Endothelial cell of umbilical vein (primary cell): ENCODE measurements around the gene ELP4. TPM values are rescaled to one million over a fixed set of nuclear protein-coding genes. Genes with fewer than 3 reads are reported as not detected.

ENCODE experiments used
- BruUV-seq: library from RNA; stranded (reverse); fragments of 400-500 nt; replicated peaks from 2 replicates; lab custom pipeline; 2021; lab: Mats Ljungman, UMichigan
- CTCF ChIA-PET: fragments of 300-600, 350-600 bp; sonication (Branson Sonifier 250); formaldehyde crosslinking; loops from one replicate; lab custom pipeline; 2021; ENCODE audit warnings: antibody characterized with exemption, inconsistent platforms; lab: Charles Lee
- POLR2A ChIA-PET: fragments of 300-600, 350-600 bp; sonication (Branson Sonifier 250); formaldehyde crosslinking; loops from one replicate; lab custom pipeline; 2021; ENCODE audit warnings: antibody characterized with exemption, inconsistent platforms; lab: Charles Lee
- DNase-seq: peaks from one replicate; pipeline ENCODE4 v3.0.0-alpha.2; 2011; ENCODE audit warnings: low read depth, low spot score
- FAIRE-seq: peaks from 2 replicates; lab custom pipeline; 2011; peaks lifted over from hg19 to GRCh38; lab: Jason Lieb, UNC
- H2AFZ ChIP-seq: 2 replicates; pipeline ENCODE4 v1.6.0; 2012; ENCODE audit warnings: low read depth, low read length, control low read depth, inconsistent platforms
- H3K27ac ChIP-seq: 2 replicates; pipeline ENCODE4 v1.5.1; 2011; ENCODE audit warnings: low read depth, mild to moderate bottlenecking, control low read depth, low read length, moderate library complexity; ENCODE audit not compliant: insufficient read depth
- H3K27me3 ChIP-seq, 2 experiments: 2 replicates each; pipeline versions ENCODE4 v1.6.0 to v1.6.1; 2011; ENCODE audit warnings: low read length in 2 of 2, mixed read lengths in 1 of 2; ENCODE audit not compliant: control insufficient read depth in 2 of 2, insufficient read depth in 2 of 2
- H3K36me3 ChIP-seq, 2 experiments: 2 replicates in 1 of 2; 3 replicates in 1 of 2; pipeline ENCODE4 v1.5.1; 2011; ENCODE audit warnings: low read length in 2 of 2, mild to moderate bottlenecking in 1 of 2, moderate library complexity in 1 of 2; ENCODE audit not compliant: control insufficient read depth in 2 of 2, insufficient read depth in 2 of 2; ENCODE audit errors: extremely low read depth in 1 of 2
- H3K4me1 ChIP-seq: 3 replicates; pipeline ENCODE4 v1.5.1; 2011; ENCODE audit warnings: mild to moderate bottlenecking, low read length; ENCODE audit not compliant: control insufficient read depth, insufficient read depth; ENCODE audit errors: extremely low read depth
- H3K4me2 ChIP-seq: 2 replicates; pipeline ENCODE4 v1.6.1; 2011; ENCODE audit warnings: low read length, control low read depth, mixed read lengths; ENCODE audit not compliant: insufficient read depth
- H3K4me3 ChIP-seq, 3 experiments: fragments of 200-600 bp in 1 of 3; sonication (generic), shearing (Covaris generic) in 1 of 3; replicated peaks in 1 of 3; 2 replicates each; pipeline ENCODE4 v1.5.1; 2011 to 2016; ENCODE audit warnings: control low read depth in 3 of 3, low read length in 3 of 3, mild to moderate bottlenecking in 2 of 3, inconsistent platforms in 1 of 3, low read depth in 1 of 3, moderate library complexity in 1 of 3; ENCODE audit not compliant: insufficient read depth in 1 of 3
- H3K79me2 ChIP-seq: 2 replicates; pipeline ENCODE4 v1.6.0; 2012; ENCODE audit warnings: low read length, inconsistent platforms; ENCODE audit not compliant: control insufficient read depth, insufficient read depth
- H3K9ac ChIP-seq: replicated peaks from 2 replicates; pipeline ENCODE3; 2011; ENCODE audit warnings: low read length, control low read depth; ENCODE audit not compliant: insufficient read depth; ENCODE audit errors: extremely low read depth
- H3K9me1 ChIP-seq: replicated peaks from 3 replicates; pipeline ENCODE4 v1.6.0; 2011; ENCODE audit warnings: mild to moderate bottlenecking, low read length; ENCODE audit not compliant: control insufficient read depth, insufficient read depth; ENCODE audit errors: extremely low read depth
- H3K9me3 ChIP-seq: replicated peaks from 2 replicates; pipeline ENCODE4 v1.5.1; 2012; ENCODE audit warnings: low read length, inconsistent platforms; ENCODE audit not compliant: control insufficient read depth, insufficient read depth
- H4K20me1 ChIP-seq: replicated peaks from 2 replicates; pipeline ENCODE3; 2011; ENCODE audit warnings: mild to moderate bottlenecking, low read length; ENCODE audit not compliant: control insufficient read depth, insufficient read depth; ENCODE audit errors: extremely low read depth
- EZH2 ChIP-seq: IDR thresholded peaks from 2 replicates; pipeline ENCODE4 v1.6.1; 2012; ENCODE audit warnings: borderline replicate concordance, low read depth, mild to moderate bottlenecking, moderate library complexity, low read length, inconsistent platforms; ENCODE audit not compliant: severe bottlenecking
- FOS ChIP-seq: IDR thresholded peaks from 2 replicates; pipeline ENCODE4 v1.6.1; 2011; ENCODE audit warnings: mild to moderate bottlenecking, low read length, moderate library complexity, borderline replicate concordance; ENCODE audit not compliant: insufficient read depth
- GATA2 ChIP-seq: IDR thresholded peaks from 2 replicates; pipeline ENCODE4 v1.7.0; 2011; ENCODE audit warnings: low read depth, mild to moderate bottlenecking, moderate library complexity, mixed read lengths, low read length; ENCODE audit not compliant: insufficient read length, insufficient read depth
- JUN ChIP-seq: IDR thresholded peaks from 2 replicates; pipeline ENCODE4 v1.6.1; 2011; ENCODE audit warnings: borderline replicate concordance, low read depth; ENCODE audit not compliant: insufficient read length, insufficient read depth
- MYC ChIP-seq: IDR thresholded peaks from one replicate; pipeline ENCODE4 v1.6.1; 2011; ENCODE audit warnings: mild to moderate bottlenecking, low read depth, low read length
- POLR2A ChIP-seq: IDR thresholded peaks from 2 replicates; pipeline ENCODE4 v1.6.1; 2012; ENCODE audit warnings: low read depth, mild to moderate bottlenecking, control low read depth, low read length
- POLR2AphosphoS5 ChIP-seq: IDR thresholded peaks from 2 replicates; pipeline ENCODE4 v1.6.1; 2012; ENCODE audit warnings: low read depth, mild to moderate bottlenecking, control low read depth, low read length, moderate library complexity; ENCODE audit not compliant: insufficient read depth
- dilution Hi-C: fragments of 300-500 bp; cut with MboI; formaldehyde crosslinking; loops from one replicate; pipeline ENCODE4 v1.15.0; 2019; ENCODE audit warnings: low sequenced_read_pairs; ENCODE audit not compliant: extremely low pct_ligation_motif_present
- intact Hi-C: fragments of 100-400 bp; cut with micrococcal nuclease; formaldehyde crosslinking; loops from one replicate; pipeline ENCODE4 v1.10.0; 2022
- polyA plus RNA-seq, 4 experiments: library from polyadenylated mRNA; depleted of rRNA in 3 of 4; stranded (reverse) in 3 of 4; unstranded in 1 of 4; fragments of >200 nt; gene quantifications; 2 replicates each; pipeline versions ENCODE4 v1.2.1 to v1.2.3, GENCODE V29; 2011 to 2012; ENCODE audit warnings: missing spikeins in 1 of 4
- total RNA-seq: library from RNA; stranded (reverse); gene quantifications from 2 replicates; pipeline ENCODE4 v1.2.3, GENCODE V29; 2021
- TF ChIP-seq, protein P1 (sequence below): IDR thresholded peaks from 2 replicates; pipeline ENCODE4 v1.6.1; 2011; ENCODE audit not compliant: insufficient read depth, insufficient read length
- TF ChIP-seq, protein P2 (sequence below), 2 donors: IDR thresholded peaks; 1 replicate in 1 of 2; 2 replicates in 1 of 2; pipeline ENCODE4 v1.5.1; 2011; ENCODE audit warnings: low read length in 2 of 2, mild to moderate bottlenecking in 2 of 2, moderate library complexity in 2 of 2, control low read depth in 1 of 2, inconsistent platforms in 1 of 2, low read depth in 1 of 2; ENCODE audit not compliant: insufficient read depth in 1 of 2; ENCODE audit errors: extremely low read depth in 1 of 2

ELP4 gene
- total and polyA plus RNA-seq, 2 donors (not counting 3 experiments of a cell fraction or from before 2014, with no cell fraction given), result 11.6 to 16.3 TPM

DNA sequence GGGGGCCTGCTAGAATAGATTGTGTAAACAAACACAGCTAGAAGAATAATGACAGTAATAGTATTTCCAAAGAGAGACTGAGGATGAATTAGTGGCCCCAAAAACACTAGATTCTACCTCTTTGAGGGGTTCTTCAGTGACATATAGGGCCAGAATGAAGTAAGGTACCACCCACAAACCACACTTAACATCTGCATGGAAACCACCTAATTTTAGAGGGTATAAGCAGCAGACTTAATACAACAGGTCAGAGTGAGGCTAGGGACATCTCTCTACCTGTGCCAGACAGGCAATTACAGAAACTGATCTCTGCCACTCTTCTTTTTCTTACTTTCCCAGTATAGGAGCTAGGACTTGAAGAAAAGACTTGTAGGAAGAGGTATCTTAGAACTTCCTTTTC lies 20.1 kb downstream of the ELP4 start:
- Histone ChIP-seq H3K27ac (no peak overlapping the region), H3K9ac (no peak overlapping the region), H3K79me2 (no peaks in the 10 kb centered on the region), H4K20me1 (no peaks in the 10 kb centered on the region), H2AFZ (no peak overlapping the region), H3K4me1 (no peaks in the 10 kb centered on the region), H3K36me3 (no peaks in the 10 kb centered on the region), H3K4me2 (no peak overlapping the region), H3K9me3 (no peaks in the 10 kb centered on the region), H3K4me3 (no peak overlapping the region), H3K27me3 (no peaks in the 10 kb centered on the region), H3K9me1 (no peaks in the 10 kb centered on the region)
- no peak for DNase-seq
- dilution Hi-C loops, result no loop called here
- CTCF ChIA-PET, result no interaction called here
- no TSS peak for BruUV-seq
- FAIRE-seq, result no peak
- POLR2A ChIA-PET, result no interaction called here
- intact Hi-C loops, result no loop called here
- TF ChIP-seq POLR2A (no peak), JUN (no peak)
- TF ChIP-seq, protein P1, sequence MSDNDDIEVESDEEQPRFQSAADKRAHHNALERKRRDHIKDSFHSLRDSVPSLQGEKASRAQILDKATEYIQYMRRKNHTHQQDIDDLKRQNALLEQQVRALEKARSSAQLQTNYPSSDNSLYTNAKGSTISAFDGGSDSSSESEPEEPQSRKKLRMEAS, result no peak

DNA sequence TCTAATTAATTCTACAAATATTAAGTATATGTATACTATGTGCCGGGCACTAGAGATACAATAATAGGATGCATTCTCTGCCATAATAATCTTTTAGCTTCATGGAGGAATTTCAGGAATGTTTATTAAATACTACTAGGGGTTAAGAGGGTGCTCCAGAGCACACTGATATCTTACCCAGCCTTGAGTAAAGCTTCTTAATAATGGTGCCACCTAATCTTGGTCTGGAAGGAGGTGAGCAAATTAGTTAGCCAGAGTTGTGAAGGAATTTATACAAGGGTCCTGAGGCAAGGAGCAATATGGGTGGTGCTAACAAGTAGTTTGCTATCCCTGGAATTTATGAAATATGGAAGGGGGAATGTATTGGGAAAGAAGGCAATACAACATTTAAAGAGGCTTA lies 21.7 kb downstream of the ELP4 start:
- H3K9me3 ChIP-seq, result no peaks in the 10 kb centered on the region
- H3K4me1 ChIP-seq, result no peaks in the 10 kb centered on the region
- DNase-seq (no peak), FAIRE-seq (no peak)
- no peak overlapping the region for H3K4me3 ChIP-seq
- no peaks in the 10 kb centered on the region for H3K79me2 ChIP-seq
- H3K4me2 ChIP-seq, result no peak overlapping the region
- no peaks in the 10 kb centered on the region for H3K27me3 ChIP-seq
- H2AFZ ChIP-seq, result no peak overlapping the region
- CTCF ChIA-PET, result no interaction called here
- intact Hi-C loops (no loop called here), dilution Hi-C loops (no loop called here)
- H3K36me3 ChIP-seq, result no peaks in the 10 kb centered on the region
- H3K9ac ChIP-seq, result no peak overlapping the region
- H4K20me1 ChIP-seq, result no peaks in the 10 kb centered on the region
- no peak for TF ChIP-seq MYC
- TF ChIP-seq GATA2, result no peak
- TF ChIP-seq, protein P1, result no peak
- no peak for TF ChIP-seq FOS
- TF ChIP-seq, protein P2, sequence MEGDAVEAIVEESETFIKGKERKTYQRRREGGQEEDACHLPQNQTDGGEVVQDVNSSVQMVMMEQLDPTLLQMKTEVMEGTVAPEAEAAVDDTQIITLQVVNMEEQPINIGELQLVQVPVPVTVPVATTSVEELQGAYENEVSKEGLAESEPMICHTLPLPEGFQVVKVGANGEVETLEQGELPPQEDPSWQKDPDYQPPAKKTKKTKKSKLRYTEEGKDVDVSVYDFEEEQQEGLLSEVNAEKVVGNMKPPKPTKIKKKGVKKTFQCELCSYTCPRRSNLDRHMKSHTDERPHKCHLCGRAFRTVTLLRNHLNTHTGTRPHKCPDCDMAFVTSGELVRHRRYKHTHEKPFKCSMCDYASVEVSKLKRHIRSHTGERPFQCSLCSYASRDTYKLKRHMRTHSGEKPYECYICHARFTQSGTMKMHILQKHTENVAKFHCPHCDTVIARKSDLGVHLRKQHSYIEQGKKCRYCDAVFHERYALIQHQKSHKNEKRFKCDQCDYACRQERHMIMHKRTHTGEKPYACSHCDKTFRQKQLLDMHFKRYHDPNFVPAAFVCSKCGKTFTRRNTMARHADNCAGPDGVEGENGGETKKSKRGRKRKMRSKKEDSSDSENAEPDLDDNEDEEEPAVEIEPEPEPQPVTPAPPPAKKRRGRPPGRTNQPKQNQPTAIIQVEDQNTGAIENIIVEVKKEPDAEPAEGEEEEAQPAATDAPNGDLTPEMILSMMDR (IDR thresholded peaks at IDR 0.05; ENCODE audit: extremely low read depth in 1 of 2, insufficient read depth in 1 of 2, low read depth in 1 of 2, low read length in 2 of 2), result no peak
- TF ChIP-seq EZH2, result no peak
- TF ChIP-seq JUN, result no peak
- no peak for TF ChIP-seq POLR2A
- TF ChIP-seq POLR2AphosphoS5, result no peak
- no peak overlapping the region for H3K27ac ChIP-seq
- BruUV-seq, result no TSS peak
- POLR2A ChIA-PET, result interaction anchor here (0.6 kb wide), 1 partner anchor 945 kb away, joined by 3 read pairs; the partner anchor contains the start of gene MPPED2
- no peaks in the 10 kb centered on the region for H3K9me1 ChIP-seq
